CD4-positive, alpha-beta memory T cell (primary cell): Measurements from ENCODE around the gene PPME1. TPM values are rescaled to one million over a fixed set of nuclear protein-coding genes. Genes with fewer than 3 reads are reported as not detected.

ENCODE experiments used
- polyA plus RNA-seq, 2 donors: library from polyadenylated mRNA; unstranded; fragments of 300-500 nt; fragmentation: Illumina TruSeq; gene quantifications; one replicate each; pipeline ENCODE4 v1.2.3, GENCODE V29; 2021
- total RNA-seq, 2 experiments: library from RNA; stranded (reverse); gene quantifications; one replicate each; pipeline ENCODE4 v1.2.3, GENCODE V29; 2021

PPME1 gene
- total and polyA plus RNA-seq, 4 experiments from 2014 or later, result 17.3 to 21.9 (median 21.1) TPM

Other genes starting within 250 kb of the PPME1 start
- under 1 TPM; 0.23 to 0.30 TPM for gene DNAJB13, start 220.3 kb upstream of the PPME1 start, total RNA-seq
- under 1 TPM in 1 of 2 donors, not detected in 1; 0.53 TPM for gene DNAJB13, start 220.3 kb upstream of the PPME1 start, polyA plus RNA-seq
- gene UCP2, start 188.4 kb upstream of the PPME1 start, total RNA-seq, result 100 to 1,000 TPM; 325 to 336 TPM
- gene UCP2, start 188.4 kb upstream of the PPME1 start, polyA plus RNA-seq, result 1,000 to 10,000 TPM in 1 of 2 donors, 100 to 1,000 TPM in 1; 910 to 1,459 TPM
- gene UCP3, start 162.2 kb upstream of the PPME1 start, total RNA-seq, result 1 to 10 TPM; 4.8 to 6.3 TPM
- gene UCP3, start 162.2 kb upstream of the PPME1 start, polyA plus RNA-seq, result under 1 TPM; 0.54 to 0.66 TPM
- 10 to 100 TPM; 41.9 to 52.7 TPM for gene C2CD3, start 287 bp upstream of the PPME1 start, total RNA-seq
- gene C2CD3, start 287 bp upstream of the PPME1 start, polyA plus RNA-seq, result 10 to 100 TPM in 1 of 2 donors, 1 to 10 TPM in 1; 4.5 to 11.0 TPM
- not detected for gene P4HA3, start 140.4 kb downstream of the PPME1 start, total RNA-seq
- gene P4HA3, start 140.4 kb downstream of the PPME1 start, polyA plus RNA-seq, result not detected
- 10 to 100 TPM; 10.4 to 11.2 TPM for gene PGM2L1, start 227.1 kb downstream of the PPME1 start, total RNA-seq
- 1 to 10 TPM; 4.8 to 5.9 TPM for gene PGM2L1, start 227.1 kb downstream of the PPME1 start, polyA plus RNA-seq